Activated CD4-positive, CD25-positive, alpha-beta regulatory T cell (primary cell): ENCODE measurements around the gene BMPR2.
"Not testable (repeated sequence)": the region's sequence is repeated elsewhere in the genome, so short reads cannot be mapped to it uniquely, and the experiment has no call there.

Experiments
- DNase-seq, 4 experiments: peaks; one replicate each; lab custom pipeline; 2025; lab: John Stamatoyannopoulos, UW

BMPR2 gene

DNA sequence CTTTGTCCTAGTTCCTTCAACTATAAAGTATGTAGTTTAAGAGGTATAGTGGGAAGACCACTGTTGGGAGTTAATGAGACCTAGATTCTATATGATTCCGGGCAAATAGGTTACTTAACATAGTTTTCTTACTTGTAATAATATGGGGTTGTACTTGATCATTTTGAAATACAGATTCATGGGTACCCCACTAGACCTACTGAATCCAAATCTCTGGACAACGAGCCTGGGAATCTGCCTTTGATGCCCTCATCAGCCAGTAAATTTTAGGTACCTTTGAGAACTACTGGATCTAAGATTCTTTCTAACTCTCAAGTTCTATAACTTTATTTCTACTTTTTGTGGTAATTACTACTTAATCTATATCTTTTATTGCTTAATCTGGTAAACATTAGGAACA lies 6.6 kb downstream of the BMPR2 start:
- no peak for DNase-seq

DNA sequence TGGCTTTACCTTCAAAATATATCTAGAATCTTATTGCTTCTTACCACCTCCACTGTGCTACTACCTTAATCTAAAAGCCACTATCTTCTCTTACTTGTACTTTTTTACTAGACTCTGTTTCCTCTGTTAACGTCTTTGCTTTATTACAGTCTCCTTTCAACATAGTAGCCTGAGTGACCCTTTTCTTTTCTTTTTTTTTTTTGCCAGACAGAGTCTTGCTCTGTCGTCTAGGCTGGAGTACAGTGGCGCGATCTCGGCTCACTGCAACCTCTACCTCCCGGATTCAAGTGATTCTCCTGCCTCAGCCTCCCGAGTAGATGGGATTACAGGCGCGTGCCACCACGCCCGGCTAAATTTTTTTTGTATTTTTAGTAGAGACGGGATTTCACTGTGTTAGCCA lies 10.4 kb downstream of the BMPR2 start:
- not testable (repeated sequence) for DNase-seq

DNA sequence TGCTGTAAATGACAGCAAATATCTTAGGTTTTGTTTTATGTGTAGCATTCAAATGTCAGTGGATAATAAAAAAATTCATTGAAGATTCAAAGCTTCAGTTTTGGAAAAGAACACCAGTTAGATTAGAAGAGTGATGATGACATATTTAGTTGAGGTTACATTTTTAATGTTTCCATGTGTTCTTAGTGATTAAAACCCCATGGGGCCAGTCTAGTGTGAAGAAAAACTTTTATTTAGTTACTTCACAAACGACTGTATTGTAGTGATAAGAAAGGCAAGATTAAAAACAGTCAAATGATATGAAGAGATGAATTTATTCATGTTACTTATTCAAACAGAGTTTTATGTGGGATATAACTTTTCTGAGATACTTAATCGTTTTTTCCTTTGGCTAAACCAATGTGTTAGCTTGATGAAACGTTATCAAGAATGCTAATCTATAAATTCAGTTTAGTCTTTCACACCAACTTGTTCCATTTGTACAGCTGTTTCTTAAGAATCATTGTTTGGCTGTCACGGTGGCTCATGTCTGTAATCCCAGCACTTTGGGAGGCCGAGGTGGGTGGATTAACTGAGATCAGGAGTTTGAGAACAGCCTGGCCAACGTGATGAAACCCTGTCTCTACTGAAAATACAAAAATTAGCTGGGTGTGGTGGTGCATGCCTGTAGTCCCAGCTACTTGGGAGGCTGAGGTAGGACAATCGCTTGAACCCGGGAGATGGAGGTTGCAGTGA lies 11.6 kb downstream of the BMPR2 start:
- no peak for DNase-seq

DNA sequence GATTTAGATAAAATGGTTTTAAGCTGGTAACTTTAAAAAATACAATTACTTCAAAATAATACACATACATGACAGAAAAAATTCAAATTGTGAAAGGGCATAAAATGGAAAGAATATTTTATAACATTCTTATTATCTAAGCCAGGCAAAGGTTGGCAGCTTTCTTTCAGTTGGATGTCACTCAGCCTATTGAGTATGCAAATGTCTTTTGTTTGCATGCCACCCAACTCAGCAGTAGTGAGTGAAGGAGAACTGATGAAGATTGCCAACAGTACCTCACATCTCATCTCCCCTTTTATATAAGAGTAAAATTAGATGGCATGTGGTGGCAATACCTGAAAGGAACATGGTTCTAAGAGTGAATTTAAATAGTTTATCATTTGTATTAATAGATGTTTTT lies 24.8 kb downstream of the BMPR2 start:
- DNase-seq: no peak

DNA sequence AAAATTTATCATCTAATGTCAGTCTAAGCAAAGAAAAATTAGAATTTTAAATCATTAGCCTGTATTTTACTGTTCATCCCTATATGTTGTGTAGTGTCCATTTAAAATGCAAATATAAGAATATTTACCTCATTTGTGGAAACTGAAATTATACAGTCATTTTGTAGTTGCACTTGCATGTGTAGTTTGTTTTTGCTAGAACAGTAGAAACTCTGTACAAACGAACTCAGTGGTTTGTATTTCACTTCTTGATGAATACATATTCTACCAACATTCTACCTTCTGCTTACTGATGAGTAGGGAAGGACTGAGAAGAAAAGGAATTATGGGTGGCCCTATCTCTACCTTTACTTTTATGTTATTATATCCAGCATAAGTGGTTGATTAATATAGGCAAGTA lies 29.7 kb downstream of the BMPR2 start:
- DNase-seq: no peak

DNA sequence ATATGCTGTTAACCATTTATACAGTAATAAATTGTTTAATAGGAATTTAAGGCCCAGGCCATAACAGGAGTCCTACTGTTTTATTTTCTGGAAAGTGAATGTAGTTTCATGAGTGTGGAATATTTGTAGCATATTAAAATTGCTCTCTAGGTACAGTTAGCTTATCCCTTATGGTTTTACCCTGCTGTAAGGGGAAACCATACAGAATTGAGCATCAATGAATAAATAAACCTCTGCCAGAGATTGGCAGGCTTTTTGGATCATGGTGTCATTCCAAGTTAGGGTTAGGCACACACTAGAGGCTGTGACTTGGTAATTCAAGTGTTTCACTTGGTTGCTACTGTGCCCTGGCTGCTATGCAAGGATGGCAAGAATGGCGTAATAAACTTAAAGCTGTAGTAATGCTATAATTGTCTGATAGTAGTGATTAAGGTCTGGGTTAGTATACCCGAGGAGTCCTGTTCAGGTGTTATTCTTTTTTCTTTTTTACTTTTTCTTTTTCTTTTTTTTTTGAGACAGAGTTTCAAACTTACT lies 30.4 kb downstream of the BMPR2 start:
- no peak for DNase-seq

DNA sequence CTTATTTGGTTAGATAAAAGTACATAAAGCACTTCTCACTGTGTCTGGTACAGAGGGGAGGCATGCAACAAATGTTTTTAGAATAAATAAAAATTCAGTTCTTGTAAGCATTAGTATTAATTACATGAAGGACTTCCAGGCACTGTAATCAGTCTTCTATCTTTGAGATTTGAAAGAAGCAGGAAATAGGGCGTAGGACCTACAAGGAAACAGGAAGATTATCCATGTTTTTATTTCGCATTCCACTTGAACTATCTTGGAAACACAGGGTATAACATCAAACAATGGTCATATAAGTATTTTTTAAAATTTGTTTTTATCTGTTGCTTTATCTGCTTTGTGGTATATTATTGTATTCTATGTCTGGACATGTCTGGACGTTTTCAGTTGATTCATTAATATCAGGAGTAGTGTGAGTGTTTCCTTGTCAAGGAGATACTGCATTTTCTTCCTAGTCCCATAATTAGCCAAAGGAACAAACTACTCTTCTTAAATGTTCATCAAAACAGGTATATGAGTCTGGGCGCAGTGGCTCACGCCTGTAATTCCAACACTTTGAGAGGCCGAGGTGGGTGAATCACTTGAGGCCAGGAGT lies 32.5 kb downstream of the BMPR2 start:
- DNase-seq: no peak

DNA sequence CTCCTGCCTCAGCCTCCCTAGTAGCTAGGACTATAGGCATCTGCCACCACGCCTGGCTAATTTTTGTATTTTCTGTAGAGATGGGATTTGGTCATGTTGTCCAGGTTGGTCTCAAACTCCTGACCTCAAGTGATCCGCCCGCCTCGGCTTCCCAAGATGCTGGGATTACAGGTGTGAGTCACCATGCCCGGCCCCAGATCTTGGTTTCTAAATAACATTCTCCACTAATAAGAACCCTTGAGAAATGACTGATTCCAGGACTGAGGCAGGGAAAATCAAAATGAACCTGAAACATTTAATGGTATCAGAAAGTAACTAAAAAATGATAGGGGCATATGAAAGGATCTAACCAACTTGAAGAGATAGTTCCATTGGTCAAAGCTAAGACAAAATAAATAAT lies 34.0 kb downstream of the BMPR2 start:
- DNase-seq: no peak

DNA sequence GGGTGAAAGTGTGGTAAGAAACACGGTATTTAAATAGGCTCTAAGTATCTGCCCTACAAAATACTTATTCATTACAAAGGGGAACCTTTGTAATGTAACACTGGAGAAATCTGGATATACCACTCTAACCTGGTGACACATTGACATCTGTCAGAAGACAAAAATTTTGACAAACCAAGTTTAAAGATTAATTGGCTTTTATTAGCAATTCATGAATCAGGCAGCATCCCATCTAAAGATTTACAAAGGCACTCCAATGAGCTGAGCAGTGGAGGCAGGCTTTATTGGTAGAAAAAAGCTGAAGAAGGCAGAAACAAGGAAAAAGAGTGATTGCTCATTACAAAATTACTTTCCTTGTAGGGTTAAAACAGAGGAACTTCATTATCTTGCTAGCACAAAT lies 35.0 kb downstream of the BMPR2 start:
- DNase-seq: no peak

DNA sequence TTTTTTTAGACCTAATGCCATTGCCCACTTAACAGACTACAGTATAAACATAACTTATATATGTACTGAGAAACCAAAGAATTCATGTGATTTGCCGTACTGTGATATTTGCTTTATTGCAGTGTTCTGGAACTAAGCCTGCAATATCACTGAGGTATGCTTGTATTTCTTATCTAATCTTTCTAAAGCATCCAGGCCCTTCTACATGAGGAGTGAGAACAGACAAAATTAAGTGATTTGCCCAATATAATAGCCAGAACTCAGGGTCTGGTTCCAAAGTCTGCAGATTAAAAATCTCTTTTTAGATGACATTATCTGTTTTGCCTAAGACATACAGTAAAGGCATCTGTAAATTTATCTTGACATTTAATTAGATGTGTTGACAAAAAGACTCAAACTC lies 41.9 kb downstream of the BMPR2 start:
- DNase-seq: no peak

DNA sequence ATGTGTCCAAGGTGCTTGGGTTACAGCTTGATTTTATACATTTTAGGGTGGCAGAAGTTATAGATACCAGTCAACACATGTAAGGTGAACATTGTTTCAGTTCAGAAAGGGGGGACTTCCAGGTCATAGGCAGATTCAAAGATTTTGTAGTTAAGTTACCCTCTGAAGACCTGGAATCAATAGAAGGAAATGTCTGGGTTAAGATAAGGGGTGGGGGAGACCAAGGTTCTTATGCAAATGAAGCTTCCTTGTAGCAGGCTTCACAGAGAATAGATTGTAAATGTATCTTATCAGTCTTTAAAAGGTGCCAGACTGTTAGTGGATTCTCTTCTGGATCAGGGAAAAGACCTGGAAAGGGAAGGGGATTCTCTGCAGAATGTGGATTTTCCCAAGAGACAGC lies 42.4 kb downstream of the BMPR2 start:
- no peak for DNase-seq

DNA sequence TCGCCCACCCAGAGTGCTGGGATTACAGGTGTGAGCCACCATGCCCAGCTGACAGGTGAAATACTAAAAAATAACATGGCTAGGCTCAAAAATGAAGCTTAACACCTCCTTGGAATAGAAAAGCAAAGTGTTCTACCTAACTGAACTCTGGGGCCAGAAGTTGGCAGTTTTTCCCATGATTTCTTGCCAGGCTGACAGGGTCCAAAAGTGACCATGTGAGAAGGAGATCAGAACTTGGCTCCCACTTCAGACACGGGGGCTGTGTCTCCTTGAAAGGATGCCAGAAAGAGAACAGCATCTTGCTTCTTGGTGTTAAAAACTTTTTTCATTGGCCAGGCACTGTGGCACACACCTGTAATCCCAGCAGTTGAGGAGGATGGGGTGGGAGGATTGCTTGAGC lies 47.0 kb downstream of the BMPR2 start:
- DNase-seq: no peak

DNA sequence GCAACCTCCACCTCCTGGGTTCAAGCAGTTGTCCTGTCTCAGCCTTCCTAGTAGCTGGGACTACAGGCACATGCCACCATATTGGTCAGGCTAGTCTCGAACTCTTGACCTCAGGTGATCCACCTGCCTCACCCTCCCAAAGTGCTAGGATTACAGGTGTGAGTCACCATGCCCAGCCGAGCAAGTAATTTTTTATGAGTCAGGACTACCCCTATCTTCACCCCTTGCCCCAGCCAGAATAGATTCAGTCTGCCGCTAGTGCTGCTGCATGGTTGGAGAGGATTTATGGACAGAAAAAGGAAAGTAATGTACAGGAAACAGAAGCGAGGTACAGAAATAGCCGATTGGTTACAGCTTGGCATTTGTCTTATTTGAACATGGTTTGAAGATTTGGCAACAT lies 48.9 kb downstream of the BMPR2 start:
- no peak for DNase-seq

DNA sequence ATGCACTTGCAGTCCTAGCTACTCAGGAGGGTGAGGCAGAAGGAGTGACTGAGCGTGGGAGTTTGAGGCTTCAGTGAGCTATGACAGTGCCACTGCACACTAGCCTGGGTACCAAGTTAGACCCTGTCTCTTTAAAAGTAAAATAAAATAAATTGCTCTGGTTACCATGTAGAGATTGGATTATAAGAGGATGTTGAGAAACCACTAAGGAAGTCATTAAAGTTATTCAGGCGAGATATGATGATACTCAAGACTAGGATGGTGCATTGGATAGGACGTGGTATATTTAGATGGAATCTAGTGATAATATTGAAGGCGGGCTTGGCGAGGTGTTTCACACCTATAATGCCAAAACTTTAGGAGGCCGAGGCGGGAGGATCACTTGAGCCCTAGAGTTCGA lies 50.6 kb downstream of the BMPR2 start:
- DNase-seq: no peak

DNA sequence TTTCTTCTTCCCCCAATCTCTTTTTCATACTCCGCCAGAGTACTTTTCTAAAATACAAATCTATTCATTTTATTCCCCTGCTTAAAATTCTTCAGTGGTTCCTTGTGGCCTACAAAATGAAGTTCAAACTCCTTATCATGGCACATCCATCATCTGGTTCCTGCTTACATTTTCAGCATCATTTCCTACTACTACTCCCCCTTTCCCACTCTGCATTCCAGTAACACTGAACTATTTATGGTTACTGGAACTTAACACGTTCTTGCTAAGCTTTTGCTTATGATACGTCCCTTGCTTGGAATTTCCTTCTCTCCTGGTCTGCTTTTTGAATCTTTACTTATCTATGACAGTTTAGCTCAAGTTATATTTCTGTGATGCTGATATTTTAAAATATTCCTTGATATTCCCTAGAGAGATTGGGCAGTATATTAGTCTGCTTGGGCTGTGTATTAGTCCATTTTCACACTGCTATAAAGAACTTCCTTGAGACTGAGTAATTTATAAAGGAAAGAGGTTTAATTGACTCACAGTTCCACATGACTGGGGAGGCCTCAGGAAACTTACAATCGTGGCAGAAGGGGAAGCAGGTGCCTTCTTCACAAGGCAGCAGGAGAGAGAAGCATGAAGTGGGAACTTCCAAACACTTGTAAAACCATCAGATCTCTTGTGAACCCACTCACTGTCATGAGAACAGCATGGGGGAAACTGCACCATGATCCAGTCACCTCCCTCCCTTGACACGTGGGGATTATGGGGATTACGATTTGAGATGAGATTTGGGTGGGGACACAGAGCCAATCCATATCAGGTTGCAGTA lies 53.2 kb downstream of the BMPR2 start:
- DNase-seq: no peak

DNA sequence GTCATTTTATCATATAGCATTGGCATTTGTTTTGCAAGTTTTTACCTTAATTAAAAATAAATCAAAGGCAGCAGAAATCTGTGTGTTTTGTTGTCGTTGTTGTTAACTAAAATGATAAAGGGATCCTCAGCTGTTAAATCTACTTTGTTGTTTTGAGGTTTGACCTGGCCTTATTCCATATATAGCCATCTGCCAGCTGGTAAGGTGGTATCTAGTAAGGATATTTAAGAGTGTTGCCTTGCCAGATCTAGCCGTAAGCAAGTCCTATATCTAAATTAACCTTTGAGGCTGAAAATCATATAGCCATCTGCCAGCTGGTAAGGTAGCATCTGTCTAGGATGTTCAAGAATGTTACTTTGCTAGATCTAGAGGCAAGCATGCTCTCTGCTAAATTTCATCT lies 56.6 kb downstream of the BMPR2 start:
- DNase-seq: no peak

DNA sequence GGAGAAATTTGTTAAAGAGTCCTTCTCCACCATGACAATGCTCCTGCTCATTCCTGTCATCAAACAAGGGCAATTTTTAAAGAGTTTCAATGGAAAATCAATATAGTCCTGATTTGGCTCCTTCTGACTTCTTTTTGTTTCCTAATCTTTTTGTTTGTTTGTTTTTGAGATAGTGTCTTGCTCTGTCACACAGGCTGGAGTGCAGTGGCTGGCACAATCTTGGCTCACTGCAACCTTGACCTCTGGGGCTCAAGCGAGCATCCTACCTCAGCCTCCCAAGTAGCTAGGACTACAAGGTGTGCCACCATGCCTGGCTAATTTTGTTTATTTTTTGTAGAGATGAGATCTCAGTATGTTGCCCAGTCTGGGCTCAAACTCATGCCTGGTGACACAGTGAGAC lies 58.3 kb downstream of the BMPR2 start:
- DNase-seq: no peak

DNA sequence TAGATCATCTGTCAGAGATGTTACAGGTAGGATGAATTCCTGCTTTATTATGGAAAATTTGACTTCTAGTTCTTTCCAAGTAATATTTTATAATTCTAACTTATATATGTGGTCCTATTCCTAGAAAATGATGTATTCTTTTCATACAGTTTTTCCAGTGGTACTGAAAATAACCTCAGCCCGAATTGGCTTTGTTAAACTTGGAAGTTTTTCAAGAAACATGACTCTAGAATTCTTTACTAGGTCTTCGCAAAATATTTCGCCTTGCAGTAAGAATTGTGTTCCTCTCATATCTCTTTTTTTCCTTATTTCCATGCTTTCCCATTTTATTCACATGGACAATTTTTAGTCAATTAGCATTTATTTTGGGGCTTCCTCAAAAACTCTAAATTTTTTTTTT lies 60.5 kb downstream of the BMPR2 start:
- no peak for DNase-seq

DNA sequence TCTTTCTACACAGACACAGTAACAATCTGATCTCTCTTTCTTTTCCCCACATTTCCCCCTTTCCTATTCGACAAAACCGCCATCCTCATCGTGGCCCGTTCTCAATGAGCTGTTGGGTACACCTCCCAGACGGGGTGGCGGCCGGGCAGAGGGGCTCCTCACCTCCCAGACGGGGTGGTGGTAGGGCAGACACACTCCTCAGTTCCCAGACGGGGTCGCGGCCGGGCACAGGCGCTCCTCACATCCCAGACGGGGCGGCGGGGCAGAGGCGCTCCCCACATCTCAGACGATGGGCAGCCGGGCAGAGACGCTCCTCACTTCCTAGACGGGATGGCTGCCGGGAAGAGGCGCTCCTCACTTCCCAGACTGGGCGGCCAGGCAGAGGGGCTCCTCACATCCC lies 64.0 kb downstream of the BMPR2 start:
- not testable (repeated sequence) for DNase-seq

DNA sequence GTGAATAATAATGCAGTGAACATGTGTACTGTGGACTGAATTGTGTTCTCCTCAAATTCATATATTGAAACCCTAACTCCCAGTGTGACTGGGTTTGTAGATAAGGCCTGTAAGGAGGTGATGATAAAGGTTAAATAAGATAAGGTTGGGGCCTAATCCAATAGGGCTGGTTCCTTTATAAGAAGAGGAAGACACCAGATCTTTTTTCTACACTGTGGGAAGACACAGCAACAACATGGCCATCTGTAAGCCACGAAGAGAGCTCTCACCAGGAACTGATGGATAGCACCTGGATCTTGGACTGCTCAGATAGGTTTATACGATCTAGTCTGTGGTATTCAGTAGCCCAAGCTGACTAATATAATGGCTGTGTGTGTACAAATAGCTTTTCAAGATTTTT lies 66.8 kb downstream of the BMPR2 start:
- DNase-seq: no peak

DNA sequence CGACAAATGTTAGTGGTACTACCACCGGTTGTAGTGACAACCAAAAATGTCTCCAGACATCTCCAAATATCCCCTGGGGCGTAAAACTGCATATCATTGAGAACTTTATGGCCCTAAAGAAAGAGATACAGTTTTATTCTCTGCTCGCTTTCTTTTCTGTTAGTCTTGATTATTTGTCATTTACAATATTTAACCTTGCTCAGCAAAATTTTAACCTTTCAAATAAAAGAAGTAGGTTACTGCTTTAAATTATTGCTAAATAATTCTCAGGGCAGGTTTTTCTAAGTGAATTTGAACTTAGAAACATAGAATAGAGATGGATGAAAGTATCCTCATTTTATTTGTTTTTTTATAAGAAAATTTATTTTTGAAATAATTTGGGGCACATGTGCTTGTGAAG lies 67.9 kb downstream of the BMPR2 start:
- DNase-seq: no peak

DNA sequence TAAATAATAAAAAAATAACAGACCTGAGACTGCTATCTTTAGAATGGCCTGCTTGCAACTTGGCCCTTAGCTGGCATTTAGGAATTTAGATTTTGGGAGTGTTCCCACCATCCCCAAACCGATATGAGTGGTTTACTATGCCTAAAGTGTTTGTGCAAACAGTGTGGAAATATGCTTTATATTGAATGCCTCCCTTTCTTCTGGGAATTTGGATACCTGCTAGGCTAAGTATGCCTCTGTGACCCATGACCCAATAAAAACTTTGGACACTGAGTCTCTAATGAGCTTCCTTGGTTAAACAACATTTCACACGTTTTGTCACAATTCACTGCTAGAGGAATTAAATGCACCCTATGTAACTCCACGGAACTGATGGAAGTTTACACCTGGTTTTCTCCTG lies 73.2 kb downstream of the BMPR2 start:
- DNase-seq: no peak

DNA sequence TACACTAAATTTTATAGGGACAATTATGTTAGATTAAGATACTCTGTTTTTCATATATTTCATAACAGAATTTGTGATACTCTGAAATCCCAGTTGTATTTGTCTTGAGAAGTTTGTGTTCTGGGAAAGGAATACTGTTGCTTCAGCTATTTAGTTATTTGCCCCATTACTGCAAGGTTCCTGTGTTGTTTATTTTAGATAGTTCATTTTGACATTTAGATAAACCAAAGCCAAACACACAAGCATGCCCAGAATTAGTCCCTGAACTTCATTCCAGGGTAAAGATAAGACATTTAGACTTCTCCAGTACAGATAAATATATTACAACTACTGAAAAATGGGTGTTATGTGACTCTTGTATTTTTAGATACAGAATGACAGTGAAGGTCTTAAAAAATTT lies 74.7 kb downstream of the BMPR2 start:
- DNase-seq: no peak
